Esophagus squamous epithelium (tissue), 5 donors: Measurements from ENCODE around the gene IFNK. TPM values are rescaled to one million over a fixed set of nuclear protein-coding genes. Genes with fewer than 3 reads are reported as not detected.

ENCODE experiments used
- DNase-seq: peaks from one replicate; lab custom pipeline; 2025; lab: John Stamatoyannopoulos, UW
- H3K27ac ChIP-seq, 4 donors: fragments of 200-600 bp; sonication (generic); one replicate each; pipeline ENCODE4 v1.5.1; 2016 to 2019; ENCODE audit warnings: mild to moderate bottlenecking in 1 of 4
- H3K27me3 ChIP-seq, 4 donors: fragments of 200-600 bp; sonication (generic); 1 replicate in 3 of 4; 2 replicates in 1 of 4; pipeline versions ENCODE4 v1.5.1 to v1.6.0; 2017 to 2021; ENCODE audit warnings: antibody characterized with exemption in 1 of 4
- H3K36me3 ChIP-seq, 3 donors: fragments of 200-600 bp; sonication (generic); one replicate each; pipeline ENCODE4 v1.5.1; 2016 to 2019
- H3K4me1 ChIP-seq, 3 donors: fragments of 200-600 bp; sonication (generic); one replicate each; pipeline ENCODE4 v1.5.1; 2017 to 2019
- H3K4me3 ChIP-seq, 4 donors: fragments of 200-600 bp; sonication (generic); 1 replicate in 3 of 4; 2 replicates in 1 of 4; pipeline ENCODE4 v1.5.1; 2016 to 2019; ENCODE audit warnings: mild to moderate bottlenecking in 2 of 4, moderate library complexity in 1 of 4
- H3K9me3 ChIP-seq, 3 donors: fragments of 200-600 bp; sonication (generic); one replicate each; pipeline ENCODE4 v1.5.1; 2016 to 2019
- POLR2A ChIP-seq, 4 donors: fragments of 450-650 bp; IDR thresholded peaks; one replicate each; pipeline ENCODE4 v1.6.1; 2017; ENCODE audit warnings: antibody characterized with exemption in 4 of 4, mild to moderate bottlenecking in 4 of 4, moderate library complexity in 3 of 4
- WGBS, 2 donors: methylation state at CpG; one replicate each; pipeline ENCODE4 v1.1.5; 2018; 5-methylcytosine and 5-hydroxymethylcytosine counted together
- intact Hi-C: fragments of 100-400 bp; cut with DNase I; formaldehyde crosslinking; loops from one replicate; pipeline ENCODE4 v1.15.0; 2022
- total RNA-seq, 4 donors: library from RNA; depleted of rRNA; stranded (reverse); fragments of >200 nt; gene quantifications; one replicate each; pipeline ENCODE4 v1.1.0, GENCODE V29; 2016
- TF ChIP-seq, protein P1 (sequence below), 6 experiments: fragments of 450-650 bp in 4 of 6; fragments of 200-600 bp in 2 of 6; sonication (generic) in 2 of 6; IDR thresholded peaks; one replicate each; pipeline ENCODE4 v1.5.1; 2016 to 2019; ENCODE audit warnings: antibody characterized with exemption in 6 of 6, mild to moderate bottlenecking in 4 of 6, moderate library complexity in 4 of 6
- donor health status: DM: yes; HTN: yes; CAD: no.

Gene IFNK
- total RNA-seq, 4 donors from 2014 or later: not detected

DNA sequence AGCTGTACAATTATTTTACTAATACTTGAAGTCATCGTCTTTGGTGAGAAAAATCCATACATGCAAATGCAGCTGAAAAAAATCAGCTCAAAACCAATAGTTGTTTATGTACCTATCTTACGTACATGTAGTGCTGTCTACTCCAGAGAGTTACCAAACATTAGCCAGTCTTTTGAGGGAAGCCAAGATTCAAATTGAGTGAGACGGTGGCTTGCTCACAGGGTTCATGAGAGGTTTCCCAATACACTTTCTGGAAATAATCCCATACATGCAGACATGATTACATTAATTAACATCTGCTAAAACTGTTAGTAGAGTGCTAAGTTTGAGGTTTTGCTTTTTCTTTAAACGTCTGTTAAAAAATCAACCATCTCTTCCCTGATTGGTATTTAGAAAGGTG lies 46.9 kb downstream of the IFNK start:
- no peaks in the 10 kb centered on the region for H3K9me3 ChIP-seq
- intact Hi-C loops: no loop called here
- peak overlapping the region in 2 of 4 donors; percentile 99 for H3K27ac ChIP-seq
- peaks cover 9 to 29% (median 10%) of the 10 kb centered on the region in 3 donors for H3K4me1 ChIP-seq
- H3K36me3 ChIP-seq: peaks cover 0 to 8% (median 0%) of the 10 kb centered on the region in 3 donors
- no peak overlapping the region for H3K4me3 ChIP-seq
- 76 to 87% methylated on average over 4 of the region's 4 CpGs for WGBS, 2 donors
- DNase-seq: no peak
- no peaks in the 10 kb centered on the region for H3K27me3 ChIP-seq
- no peak for TF ChIP-seq POLR2A (IDR thresholded peaks at IDR 0.05)
- TF ChIP-seq, protein P1, sequence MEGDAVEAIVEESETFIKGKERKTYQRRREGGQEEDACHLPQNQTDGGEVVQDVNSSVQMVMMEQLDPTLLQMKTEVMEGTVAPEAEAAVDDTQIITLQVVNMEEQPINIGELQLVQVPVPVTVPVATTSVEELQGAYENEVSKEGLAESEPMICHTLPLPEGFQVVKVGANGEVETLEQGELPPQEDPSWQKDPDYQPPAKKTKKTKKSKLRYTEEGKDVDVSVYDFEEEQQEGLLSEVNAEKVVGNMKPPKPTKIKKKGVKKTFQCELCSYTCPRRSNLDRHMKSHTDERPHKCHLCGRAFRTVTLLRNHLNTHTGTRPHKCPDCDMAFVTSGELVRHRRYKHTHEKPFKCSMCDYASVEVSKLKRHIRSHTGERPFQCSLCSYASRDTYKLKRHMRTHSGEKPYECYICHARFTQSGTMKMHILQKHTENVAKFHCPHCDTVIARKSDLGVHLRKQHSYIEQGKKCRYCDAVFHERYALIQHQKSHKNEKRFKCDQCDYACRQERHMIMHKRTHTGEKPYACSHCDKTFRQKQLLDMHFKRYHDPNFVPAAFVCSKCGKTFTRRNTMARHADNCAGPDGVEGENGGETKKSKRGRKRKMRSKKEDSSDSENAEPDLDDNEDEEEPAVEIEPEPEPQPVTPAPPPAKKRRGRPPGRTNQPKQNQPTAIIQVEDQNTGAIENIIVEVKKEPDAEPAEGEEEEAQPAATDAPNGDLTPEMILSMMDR (IDR thresholded peaks at IDR 0.05): no peak

DNA sequence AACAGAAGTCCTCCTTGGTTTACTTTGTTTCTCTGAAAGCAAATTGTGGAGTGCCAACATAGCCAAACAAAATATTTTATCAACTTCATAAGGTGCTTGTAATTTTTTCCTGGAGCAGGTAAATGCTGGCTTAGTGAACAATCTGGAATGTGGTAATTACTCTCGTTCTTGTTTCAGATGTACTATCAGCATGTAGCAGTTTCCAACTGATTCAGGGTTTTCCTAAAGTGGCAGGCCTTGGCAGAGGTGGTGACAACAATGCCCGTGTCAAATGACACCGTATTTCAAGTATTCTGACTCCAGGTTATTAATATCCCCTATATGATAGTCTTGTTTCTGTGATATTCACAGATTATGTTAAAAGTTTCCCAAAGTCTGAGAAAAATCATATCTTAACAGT lies 48.0 kb downstream of the IFNK start:
- 20 to 22% methylated on average over 3 of the region's 3 CpGs for WGBS, 2 donors
- peak overlapping the region in 3 of 4 donors; percentile 76 to 81 (median 80) for H3K4me3 ChIP-seq

DNA sequence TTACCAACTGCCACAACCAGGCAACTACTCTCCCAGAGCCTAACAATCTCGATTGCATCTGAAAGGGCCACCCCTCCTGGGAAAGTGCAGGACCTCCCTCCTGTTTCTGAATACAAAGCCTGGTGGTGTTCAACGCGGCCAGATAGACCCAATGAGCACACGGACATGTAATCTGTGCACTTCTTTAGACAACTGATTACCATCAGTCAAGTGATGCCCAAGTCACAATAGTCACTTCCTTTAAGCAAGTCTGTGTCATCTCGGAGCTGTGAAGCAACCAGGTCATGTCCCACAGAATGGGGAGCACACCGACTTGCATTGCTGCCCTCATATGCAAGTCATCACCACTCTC lies 48.5 kb downstream of the IFNK start:
- Histone ChIP-seq H3K36me3 (no peaks in the 10 kb centered on the region), H3K27ac (peak overlapping the region; percentile 94 to 99 (median 99)), H3K4me3 (peak overlapping the region; percentile 63 to 81 (median 78)), H3K4me1 (peaks cover 9 to 29% (median 10%) of the 10 kb centered on the region in 3 donors), H3K27me3 (no peaks in the 10 kb centered on the region), H3K9me3 (no peaks in the 10 kb centered on the region)
- peak; percentile 4 for DNase-seq
- peak in 2 of 4 donors; percentile 37 to 44 for TF ChIP-seq POLR2A (IDR thresholded peaks at IDR 0.05)
- TF ChIP-seq, protein P1 (IDR thresholded peaks at IDR 0.05): no peak
- WGBS, 2 donors: 0 to 3% methylated on average over 4 of the region's 6 CpGs
- intact Hi-C loops: no loop called here

More for the DNA sequence above, 48.0 kb downstream of the IFNK start:
- Histone ChIP-seq H3K9me3 (no peaks in the 10 kb centered on the region), H3K36me3 (no peaks in the 10 kb centered on the region), H3K27me3 (no peaks in the 10 kb centered on the region), H3K27ac (peak overlapping the region; percentile 94 to 99 (median 99)), H3K4me1 (peaks cover 9 to 29% (median 10%) of the 10 kb centered on the region in 3 donors)
- no peak for TF ChIP-seq POLR2A (IDR thresholded peaks at IDR 0.05)
- TF ChIP-seq, protein P1 (IDR thresholded peaks at IDR 0.05): no peak
- intact Hi-C loops: no loop called here
- DNase-seq: no peak

DNA sequence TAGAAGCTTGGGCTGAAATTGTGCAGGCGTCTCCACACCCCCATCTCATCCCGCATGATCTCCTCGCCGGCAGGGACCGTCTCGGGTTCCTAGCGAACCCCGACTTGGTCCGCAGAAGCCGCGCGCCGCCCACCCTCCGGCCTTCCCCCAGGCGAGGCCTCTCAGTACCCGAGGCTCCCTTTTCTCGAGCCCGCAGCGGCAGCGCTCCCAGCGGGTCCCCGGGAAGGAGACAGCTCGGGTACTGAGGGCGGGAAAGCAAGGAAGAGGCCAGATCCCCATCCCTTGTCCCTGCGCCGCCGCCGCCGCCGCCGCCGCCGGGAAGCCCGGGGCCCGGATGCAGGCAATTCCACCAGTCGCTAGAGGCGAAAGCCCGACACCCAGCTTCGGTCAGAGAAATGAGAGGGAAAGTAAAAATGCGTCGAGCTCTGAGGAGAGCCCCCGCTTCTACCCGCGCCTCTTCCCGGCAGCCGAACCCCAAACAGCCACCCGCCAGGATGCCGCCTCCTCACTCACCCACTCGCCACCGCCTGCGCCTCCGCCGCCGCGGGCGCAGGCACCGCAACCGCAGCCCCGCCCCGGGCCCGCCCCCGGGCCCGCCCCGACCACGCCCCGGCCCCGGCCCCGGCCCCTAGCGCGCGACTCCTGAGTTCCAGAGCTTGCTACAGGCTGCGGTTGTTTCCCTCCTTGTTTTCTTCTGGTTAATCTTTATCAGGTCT lies 49.0 kb downstream of the IFNK start, which contains the start of gene C9orf72:
Gene C9orf72, minus strand, starts transcription at position 564 of the 716 bp plus-strand sequence. CDS start 6,361 bp downstream, outside the sequence.
- WGBS, 2 donors: 0% methylated on average over 1 to 3 of the region's 72 CpGs
- Histone ChIP-seq H3K4me3 (peak within 1 kb of the TSS; percentile 63 to 81 (median 78)), H3K27me3 (no peaks in the 10 kb centered on the region), H3K9me3 (no peaks in the 10 kb centered on the region), H3K36me3 (no peaks in the 10 kb centered on the region), H3K4me1 (peaks cover 9 to 29% (median 10%) of the 10 kb centered on the region in 3 donors), H3K27ac (peak within 1 kb of the TSS; percentile 94 to 99 (median 99))
- TF ChIP-seq, protein P1 (IDR thresholded peaks at IDR 0.05): peak in 1 of 6 experiments; percentile 13
- TF ChIP-seq POLR2A (IDR thresholded peaks at IDR 0.05): peak in 3 of 4 donors; percentile 57 to 89 (median 87)
- DNase-seq: no peak
- intact Hi-C loops: no loop called here
